ENCODE data around the gene CNTNAP2.

CNTNAP2 gene

DNA sequence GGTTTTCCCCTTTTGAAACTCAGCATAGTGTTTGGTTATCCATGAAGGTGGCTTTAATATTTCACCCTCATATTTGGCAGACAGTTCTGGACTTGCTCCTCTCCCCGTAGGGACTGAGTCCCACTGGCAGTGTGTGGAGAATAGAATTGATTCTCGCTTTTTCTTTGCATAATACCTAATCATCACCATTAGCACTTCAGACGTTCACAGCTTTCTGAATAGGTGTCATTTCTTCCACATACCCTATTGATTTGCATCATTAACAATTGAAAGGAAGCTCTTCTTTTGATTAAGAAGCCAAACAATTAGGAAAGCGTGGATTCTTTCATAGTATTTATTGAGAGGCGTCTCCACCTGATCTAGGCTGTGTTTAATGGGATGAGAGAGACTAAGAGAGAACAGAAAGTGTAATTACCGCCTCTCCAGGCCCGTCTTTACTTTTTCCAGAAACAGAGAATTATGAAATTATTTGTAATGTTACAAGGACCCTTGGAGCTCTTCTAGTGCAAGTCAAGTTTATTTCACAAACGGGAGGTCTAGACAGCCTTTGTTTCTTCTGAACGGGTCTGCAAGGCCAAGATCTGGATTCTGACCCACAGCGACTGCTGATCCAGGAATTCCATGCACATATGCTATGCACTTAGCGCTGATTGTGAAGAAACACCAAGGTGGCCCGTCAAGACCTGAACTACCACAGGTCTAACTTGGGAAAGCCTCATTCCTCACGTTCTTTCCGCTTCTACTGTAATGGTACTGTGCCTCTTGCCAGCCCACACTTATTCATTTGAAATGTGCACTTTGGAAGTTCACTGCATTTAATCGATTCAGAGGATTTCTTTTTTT lies 2224.1 kb downstream of the CNTNAP2 start:
- no peak for DNase-seq

- no peak for DNase-seq
Measured at GRCh38 chr7:148344406-148344805, 2227.8 kb downstream of the CNTNAP2 start.

GRCh38 chr7:148347981-148348380 lies 2231.4 kb downstream of the CNTNAP2 start:
- DNase-seq = no peak

GRCh38 chr7:148348466-148348865 lies 2231.9 kb downstream of the CNTNAP2 start:
- no peak for DNase-seq

DNA sequence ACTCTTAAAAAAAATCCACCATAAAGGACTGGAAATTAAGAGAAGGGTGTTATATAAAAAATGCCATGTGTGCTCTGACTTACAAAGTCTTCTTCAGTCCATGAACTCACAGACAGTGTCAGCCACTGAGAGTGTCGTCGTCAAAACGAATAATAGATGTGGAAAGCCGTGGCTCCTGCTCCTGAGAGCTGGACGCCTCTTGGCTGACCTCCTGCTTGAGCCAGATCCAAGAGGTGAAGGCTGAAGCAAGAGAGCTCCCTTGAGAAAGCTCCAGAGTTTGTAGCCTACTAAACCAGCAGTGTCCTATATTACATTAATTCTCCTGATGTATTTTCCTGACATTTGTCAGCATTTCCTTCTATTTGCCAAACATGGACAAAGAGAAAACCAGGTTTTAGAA lies 2239.7 kb downstream of the CNTNAP2 start:
- no peak for DNase-seq

DNA sequence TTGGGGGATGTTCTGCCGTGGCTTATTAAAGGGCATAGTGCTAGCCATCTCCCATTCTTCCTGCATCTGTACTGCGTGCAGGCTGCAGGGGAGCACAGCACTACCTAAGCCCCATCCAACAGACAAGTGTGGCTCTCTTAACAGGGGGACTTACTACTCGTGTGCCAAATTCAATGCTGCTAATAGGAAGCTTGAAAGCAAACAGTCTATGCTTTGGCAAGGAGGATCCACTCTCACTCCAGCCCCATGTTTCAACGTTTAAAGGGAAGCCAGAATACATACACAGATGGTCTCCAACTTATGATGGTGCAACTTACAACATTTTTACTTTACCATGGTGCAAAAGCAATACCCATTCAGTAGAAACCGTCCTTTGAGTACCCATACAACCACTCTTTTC lies 2245.9 kb downstream of the CNTNAP2 start:
- DNase-seq = no peak

DNA sequence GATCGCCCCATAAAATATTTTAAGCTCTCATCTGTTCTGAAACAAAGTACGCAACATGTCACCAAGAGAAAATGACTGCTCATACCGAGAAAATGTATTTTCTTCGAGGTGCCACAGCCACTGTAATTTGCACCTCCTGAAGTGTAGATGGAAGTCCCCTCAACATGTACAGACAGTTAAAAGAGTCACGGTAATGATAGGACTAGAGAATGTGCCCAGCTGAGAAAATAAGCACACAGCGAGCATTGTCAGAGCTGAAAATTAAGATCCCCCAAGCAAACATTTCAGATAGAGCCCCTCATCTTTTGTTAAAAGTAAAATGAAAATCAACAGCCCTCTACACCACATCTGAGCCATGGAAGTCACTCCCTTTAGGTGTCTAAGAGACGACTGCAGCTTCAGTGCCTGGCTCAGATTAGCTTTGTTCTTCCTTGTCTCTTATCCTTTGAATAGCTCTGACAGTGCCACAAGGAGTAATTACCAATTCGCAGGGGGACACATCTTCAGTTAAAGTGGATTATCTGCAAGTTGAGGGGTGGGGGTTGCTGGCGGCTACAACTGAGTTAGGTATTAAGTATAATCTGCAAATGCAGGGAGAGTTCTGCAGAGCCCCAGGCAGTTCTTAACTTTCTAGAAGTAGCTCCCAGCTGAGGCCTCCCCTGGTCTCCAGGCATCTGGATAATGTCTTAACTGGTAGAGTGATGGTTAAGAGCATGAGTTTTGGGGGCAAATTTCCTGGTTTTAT lies 2251.3 kb downstream of the CNTNAP2 start:
- DNase-seq = no peak

- DNase-seq = no peak
Measured at GRCh38 chr7:148368562-148368961, 2252.0 kb downstream of the CNTNAP2 start.

GRCh38 chr7:148371280-148371937 lies 2254.8 kb downstream of the CNTNAP2 start:
- no peak for DNase-seq

DNA sequence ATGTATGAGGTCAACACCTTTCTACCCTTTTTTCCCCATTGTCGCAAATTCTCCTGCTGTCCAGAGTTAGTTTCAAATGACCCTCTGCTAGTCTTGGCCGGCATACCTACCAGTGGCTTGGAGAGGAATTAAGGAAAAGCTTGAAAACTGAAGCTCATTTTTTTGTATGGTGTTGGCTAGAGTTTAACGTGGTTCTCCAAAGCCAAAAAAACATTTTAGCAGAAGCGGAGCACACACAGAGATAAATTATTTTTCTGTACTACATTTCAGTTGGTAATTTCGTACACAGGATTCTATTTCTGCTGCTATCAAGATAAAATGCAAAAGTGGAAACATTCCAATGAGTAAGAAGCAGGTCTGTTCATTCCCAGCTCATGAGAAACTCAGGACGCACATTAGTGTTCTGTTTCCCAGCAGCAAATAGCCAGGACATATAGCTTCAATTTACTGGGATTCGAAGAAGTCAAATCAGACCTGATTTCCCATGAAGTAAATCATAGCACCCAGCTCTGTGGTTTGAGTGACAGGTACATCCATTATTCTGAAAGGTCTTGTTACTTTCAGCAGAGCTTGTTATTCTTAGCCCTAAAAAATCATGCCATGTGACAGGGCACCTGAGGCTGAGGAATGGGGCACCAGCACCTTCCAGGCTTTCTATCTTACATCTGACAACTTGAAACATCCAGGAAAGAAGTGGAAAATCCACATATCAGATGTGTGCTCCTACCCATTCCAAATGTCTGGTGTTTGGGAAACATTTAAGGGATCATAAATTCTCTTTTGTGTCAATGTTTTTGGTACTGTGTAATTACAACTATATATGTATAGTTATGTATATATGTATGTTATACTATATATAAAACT lies 2258.0 kb downstream of the CNTNAP2 start:
- no peak for DNase-seq

DNA sequence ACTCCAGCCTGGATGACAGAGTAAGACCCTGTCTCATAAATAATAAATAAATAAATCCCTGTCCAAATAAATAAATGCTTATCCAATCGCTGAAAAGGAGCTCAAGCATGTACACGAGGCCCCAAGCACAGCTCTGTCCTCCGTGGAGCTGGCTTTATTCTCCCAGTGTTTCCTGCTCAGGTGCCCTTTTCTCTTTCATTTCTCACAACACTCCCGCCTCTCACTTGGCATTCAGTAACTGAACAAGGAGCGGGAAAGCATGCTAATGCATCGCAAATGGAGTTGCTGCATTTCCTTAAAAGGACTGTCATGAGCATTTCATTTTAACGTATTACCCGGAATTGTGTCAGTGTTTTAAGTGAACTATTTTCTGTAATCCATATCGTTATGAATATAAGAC lies 2263.1 kb downstream of the CNTNAP2 start:
- no peak for DNase-seq

DNA sequence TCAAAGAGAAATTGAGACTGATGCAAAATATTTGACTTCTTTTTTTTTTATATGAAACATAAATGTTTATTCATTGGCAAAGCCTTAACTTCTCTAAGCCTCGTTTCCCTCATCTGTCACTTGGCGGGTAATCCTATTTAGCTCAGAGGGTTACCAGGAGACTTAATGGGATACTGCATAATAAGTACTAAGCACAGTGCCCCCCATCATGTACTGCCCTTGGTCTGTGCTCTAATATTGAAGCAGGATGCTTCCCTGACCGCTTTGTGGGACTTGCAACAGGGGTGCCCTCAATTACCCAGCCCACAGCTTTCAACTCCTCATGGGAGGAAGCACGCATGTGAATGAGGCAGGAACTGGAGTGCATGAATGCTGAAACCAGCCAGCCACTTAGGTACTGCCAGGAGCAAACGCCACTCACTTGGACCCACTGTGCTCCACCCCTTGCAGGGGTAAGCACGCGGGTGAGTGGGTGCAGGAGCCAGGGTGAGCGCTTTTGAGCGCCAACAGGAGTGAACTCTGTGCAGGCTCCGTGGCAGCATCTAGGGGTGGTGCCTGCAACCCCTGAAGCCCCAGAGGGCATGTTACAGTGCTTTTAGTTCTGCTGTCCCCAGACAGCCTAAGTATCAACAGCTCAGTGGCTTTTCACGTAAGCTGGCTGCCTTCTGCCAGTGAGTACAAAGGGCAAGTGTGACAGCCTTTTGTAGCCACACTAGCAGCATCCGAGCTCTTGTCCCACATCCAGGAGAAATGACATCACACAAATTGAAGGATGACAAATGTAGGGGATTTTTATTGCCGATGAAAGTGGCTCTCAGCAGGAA lies 2264.2 kb downstream of the CNTNAP2 start:
- DNase-seq = no peak

DNA sequence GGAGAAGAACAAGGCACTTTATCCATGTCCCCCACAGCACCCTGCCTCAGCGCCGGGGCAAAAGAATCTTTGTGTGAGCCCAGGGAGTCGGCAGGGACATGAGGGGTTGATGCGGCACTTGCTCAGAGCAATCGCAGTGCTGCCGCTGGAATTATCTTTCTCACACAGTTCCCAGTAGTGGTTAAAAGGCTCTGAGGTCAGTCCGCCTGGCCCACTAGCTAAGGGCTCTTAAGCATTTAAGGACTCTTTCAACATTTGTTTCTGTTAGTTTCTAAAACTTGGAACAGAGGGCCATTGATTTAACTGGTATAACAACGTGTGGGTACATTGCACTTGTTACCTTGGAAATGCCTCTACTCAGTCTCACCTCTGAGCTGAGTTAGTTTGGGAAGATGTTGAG lies 2266.0 kb downstream of the CNTNAP2 start:
- DNase-seq = no peak

DNA sequence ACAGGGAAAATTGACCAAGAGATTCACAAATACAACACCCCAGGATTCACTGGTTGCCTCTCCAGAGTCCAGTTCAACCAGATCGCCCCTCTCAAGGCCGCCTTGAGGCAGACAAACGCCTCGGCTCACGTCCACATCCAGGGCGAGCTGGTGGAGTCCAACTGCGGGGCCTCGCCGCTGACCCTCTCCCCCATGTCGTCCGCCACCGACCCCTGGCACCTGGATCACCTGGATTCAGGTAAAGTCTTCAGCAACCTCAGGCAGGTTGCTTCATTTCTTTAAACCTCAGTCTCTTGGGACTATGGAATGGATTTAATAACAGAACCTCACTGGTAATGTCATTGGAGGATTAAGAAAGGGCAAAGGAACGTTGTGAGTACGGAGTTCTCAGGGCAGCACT lies 2267.1 kb downstream of the CNTNAP2 start:
- no peak for DNase-seq

- no peak for DNase-seq
Measured at GRCh38 chr7:148385009-148385682, 2268.5 kb downstream of the CNTNAP2 start.

DNA sequence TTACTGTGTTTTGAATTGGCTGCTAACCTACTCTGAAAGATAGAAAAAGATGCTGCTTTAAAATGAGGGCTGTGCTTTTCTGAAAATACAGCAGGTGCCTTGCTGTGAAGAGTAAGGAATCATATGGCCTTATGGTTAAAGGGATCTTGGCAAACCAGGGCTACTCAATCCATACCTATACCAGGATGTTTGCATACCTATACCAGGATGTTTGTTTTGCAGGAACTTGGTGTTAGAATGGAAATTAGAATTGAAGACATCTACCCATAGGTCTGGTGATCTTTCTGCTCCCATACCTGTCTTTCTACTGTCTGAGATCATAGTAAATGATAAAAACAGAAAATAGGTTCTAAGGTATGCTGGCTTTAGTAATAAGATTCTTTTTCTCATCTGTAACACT lies 2273.8 kb downstream of the CNTNAP2 start:
- no peak for DNase-seq

- no peak for DNase-seq
Measured at GRCh38 chr7:148391591-148391990, 2275.0 kb downstream of the CNTNAP2 start.

GRCh38 chr7:148394582-148394981 lies 2278.0 kb downstream of the CNTNAP2 start:
- no peak for DNase-seq

DNA sequence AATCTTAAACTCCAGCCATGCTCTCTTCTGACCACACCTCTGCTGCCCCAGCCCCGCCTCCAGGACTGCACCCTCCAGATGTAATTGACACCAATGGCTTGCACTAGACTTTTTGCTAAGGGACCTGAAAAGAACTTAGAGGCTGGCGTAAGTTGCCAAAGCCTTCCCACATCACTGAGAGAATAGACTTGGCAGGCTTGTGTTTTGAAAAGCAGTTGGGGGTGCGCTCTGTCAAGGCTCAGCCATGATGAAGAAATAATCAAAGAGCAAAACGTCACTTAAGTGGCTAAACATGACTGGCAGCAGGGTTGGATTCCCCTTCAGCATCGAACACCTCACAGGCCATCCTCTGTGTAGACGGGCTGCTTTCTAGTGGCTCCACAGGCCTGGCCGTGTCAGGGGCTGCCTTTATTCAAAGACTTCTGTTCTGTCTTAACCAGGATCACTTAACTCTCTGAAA lies 2278.8 kb downstream of the CNTNAP2 start:
- DNase-seq = no peak

DNA sequence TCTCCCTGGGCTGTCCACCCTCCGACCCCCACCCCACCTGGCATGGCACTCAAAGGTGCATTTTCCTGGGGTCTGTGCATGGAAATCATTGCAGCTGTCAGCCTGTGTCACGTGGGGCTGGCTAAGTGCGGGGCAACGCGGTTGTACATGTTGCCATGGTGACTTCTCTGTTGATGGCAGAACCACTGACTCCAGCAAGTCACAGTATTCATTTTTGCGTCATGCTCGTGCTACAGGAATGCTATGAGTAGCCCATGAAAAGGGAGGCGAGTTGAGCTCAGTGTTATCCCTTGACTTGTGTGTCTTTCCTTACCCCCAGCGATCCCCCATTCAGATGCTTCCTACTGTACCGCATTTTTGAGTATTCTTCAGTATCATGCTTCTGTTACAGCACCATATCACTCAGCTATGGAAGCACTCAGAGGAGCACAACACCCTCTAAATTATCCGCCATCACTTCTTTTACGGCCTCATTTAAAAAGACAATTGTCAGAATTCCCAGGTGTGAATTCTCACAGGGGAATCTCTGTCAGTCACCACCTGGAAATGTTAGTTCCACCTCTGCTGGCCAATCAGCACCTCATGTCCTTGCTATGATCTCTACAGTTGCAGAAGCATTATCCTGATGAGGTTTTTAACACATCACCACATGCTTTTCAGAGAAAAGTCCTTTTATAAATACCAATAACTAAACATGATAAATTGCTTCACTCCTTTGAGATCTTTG lies 2279.6 kb downstream of the CNTNAP2 start:
- no peak for DNase-seq

All from inflammatory macrophage treated with lipopolysaccharide for 4 hours (primary cell).